Measurements from ENCODE around the gene TMEM14A. TPM values are rescaled to one million over a fixed set of nuclear protein-coding genes. Genes with fewer than 3 reads are reported as not detected.

Gene TMEM14A
- total RNA-seq, 1 donor from 2014 or later = 37.3 TPM

DNA sequence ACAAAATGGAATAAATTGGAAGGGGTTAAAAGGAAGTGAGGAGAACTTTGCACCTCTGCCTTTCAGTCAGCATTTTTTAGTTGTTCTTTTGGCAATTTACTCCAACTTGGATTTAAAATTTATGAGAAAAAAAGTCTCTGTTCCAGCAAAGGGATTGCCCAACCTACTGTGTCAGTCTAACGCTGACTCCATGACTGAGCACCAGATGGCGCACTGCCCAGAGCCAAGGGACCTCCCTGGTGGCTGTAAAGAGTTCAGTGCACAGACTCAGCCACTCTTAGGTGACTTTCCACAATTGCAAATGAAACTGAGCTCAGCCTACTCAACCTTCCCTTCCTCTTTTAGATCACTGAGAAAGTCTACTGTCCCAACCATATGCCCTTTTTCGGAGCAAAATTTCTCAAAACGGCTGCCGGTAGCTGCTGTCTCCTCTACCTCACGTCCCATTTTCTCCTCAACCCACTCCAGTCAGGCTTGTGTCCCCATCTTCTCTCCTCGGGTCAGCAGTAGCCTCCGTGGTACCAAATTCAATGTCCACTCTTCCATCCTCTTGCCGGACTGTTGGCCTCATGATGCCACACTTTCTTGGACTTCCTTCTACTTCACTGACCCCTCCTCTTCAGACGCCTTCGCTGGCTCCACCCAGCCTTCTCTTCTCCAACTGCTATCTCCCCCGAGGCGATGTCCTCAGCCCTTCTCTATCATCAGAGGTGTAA is 53.7 kb downstream of the TMEM14A start:
- H3K27ac Mint-ChIP-seq = peak overlapping the region; percentile 84

DNA sequence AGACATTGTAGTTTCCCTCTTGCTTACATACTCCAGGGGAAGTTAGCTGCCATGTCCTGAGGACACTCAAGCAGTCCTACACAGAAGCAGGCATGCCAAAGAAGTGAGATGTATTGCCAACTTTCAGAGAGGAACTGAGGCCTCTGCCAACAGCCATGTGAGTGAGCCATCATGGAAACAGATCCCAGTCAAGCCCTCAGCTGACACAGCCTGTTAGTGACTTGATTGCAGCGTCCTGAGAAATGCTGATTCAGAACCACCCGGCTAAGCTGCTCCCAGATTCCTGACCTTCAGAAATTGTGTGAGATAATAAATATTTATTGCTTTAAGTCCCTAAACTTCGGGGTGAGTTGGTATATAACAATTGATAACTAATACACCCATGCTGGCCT is 54.2 kb downstream of the TMEM14A start:
- Mint-ChIP-seq H3K4me3 (no peak overlapping the region), H3K27me3 (no peaks in the 10 kb centered on the region), H3K4me1 (ENCODE audit: unreplicated experiment) (peaks cover 5% of the 10 kb centered on the region), H3K9me3 (no peaks in the 10 kb centered on the region), H3K36me3 (no peaks in the 10 kb centered on the region), H3K27ac (peak overlapping the region; percentile 84)
- TF ChIP-seq, protein P1, sequence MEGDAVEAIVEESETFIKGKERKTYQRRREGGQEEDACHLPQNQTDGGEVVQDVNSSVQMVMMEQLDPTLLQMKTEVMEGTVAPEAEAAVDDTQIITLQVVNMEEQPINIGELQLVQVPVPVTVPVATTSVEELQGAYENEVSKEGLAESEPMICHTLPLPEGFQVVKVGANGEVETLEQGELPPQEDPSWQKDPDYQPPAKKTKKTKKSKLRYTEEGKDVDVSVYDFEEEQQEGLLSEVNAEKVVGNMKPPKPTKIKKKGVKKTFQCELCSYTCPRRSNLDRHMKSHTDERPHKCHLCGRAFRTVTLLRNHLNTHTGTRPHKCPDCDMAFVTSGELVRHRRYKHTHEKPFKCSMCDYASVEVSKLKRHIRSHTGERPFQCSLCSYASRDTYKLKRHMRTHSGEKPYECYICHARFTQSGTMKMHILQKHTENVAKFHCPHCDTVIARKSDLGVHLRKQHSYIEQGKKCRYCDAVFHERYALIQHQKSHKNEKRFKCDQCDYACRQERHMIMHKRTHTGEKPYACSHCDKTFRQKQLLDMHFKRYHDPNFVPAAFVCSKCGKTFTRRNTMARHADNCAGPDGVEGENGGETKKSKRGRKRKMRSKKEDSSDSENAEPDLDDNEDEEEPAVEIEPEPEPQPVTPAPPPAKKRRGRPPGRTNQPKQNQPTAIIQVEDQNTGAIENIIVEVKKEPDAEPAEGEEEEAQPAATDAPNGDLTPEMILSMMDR (conservative IDR thresholded peaks at IDR 0.05) = no peak
- no peak for DNase-seq (ENCODE audit: extremely low spot score, unreplicated experiment)

More for the DNA sequence above, 53.7 kb downstream of the TMEM14A start:
- Mint-ChIP-seq H3K36me3 (no peaks in the 10 kb centered on the region), H3K27me3 (no peaks in the 10 kb centered on the region), H3K4me1 (ENCODE audit: unreplicated experiment) (peaks cover 5% of the 10 kb centered on the region), H3K4me3 (no peak overlapping the region), H3K9me3 (no peaks in the 10 kb centered on the region)
- TF ChIP-seq, protein P1 (conservative IDR thresholded peaks at IDR 0.05) = peak; percentile 80
- no peak for DNase-seq (ENCODE audit: extremely low spot score, unreplicated experiment)

- H3K27ac Mint-ChIP-seq = peak overlapping the region; percentile 84
- no peaks in the 10 kb centered on the region for H3K9me3 Mint-ChIP-seq
- H3K4me1 Mint-ChIP-seq (ENCODE audit: unreplicated experiment) = peaks cover 5% of the 10 kb centered on the region
- H3K4me3 Mint-ChIP-seq = peak overlapping the region; percentile 8
- no peaks in the 10 kb centered on the region for H3K27me3 Mint-ChIP-seq
- no peak for DNase-seq (ENCODE audit: extremely low spot score, unreplicated experiment)
- TF ChIP-seq, protein P1 (conservative IDR thresholded peaks at IDR 0.05) = no peak
- H3K36me3 Mint-ChIP-seq = no peaks in the 10 kb centered on the region
These were observed 54.8 kb downstream of the TMEM14A start for GRCh38 chr6:52725535-52726192.

- peaks cover 5% of the 10 kb centered on the region for H3K4me1 Mint-ChIP-seq (ENCODE audit: unreplicated experiment)
- H3K4me3 Mint-ChIP-seq = no peak overlapping the region
- no peaks in the 10 kb centered on the region for H3K36me3 Mint-ChIP-seq
- TF ChIP-seq, protein P1 (conservative IDR thresholded peaks at IDR 0.05) = no peak
- no peaks in the 10 kb centered on the region for H3K27me3 Mint-ChIP-seq
- no peaks in the 10 kb centered on the region for H3K9me3 Mint-ChIP-seq
- no peak for DNase-seq (ENCODE audit: extremely low spot score, unreplicated experiment)
- peak overlapping the region; percentile 84 for H3K27ac Mint-ChIP-seq
These were observed 55.3 kb downstream of the TMEM14A start for GRCh38 chr6:52726193-52726542.

DNA sequence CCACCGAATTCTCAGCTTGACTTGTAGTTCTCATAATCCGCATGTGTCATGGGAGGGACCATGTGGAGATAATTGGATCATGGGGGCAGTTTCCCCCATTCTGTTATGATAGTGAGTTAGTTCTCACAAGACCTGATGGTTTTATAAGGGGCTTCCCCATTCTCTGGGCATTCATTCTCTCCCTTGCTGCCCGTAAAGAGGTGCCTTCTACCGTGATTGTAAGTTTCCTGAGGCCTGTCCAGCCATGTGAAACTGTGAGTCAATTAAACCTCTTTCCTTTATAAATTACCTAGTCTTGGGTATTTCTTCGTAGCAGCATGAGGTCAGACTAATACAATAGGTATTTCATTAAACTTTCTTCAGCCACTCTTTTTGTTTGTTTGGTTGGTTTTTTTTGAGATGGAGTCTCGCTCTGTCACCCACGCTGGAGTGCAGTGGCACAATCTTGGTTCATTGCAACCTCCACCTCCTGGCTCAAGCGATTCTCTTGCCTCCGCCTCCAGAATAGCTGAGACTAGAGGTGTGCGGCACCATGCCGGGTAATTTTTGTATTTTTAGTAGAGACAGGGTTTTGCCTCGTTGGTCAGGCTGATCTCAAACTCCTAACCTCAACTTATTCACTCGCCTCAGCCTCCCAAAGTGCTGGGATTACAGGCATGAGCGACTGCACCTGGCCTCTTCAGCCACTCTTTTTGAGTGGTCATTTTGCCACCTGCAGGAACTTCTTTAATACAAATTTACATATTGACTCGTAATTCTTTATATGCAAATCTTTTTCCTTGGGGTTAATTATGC is 56.0 kb downstream of the TMEM14A start:
- no peaks in the 10 kb centered on the region for H3K27me3 Mint-ChIP-seq
- H3K4me1 Mint-ChIP-seq (ENCODE audit: unreplicated experiment) = peaks cover 5% of the 10 kb centered on the region
- H3K36me3 Mint-ChIP-seq = no peaks in the 10 kb centered on the region
- peak overlapping the region; percentile 37 for H3K27ac Mint-ChIP-seq
- TF ChIP-seq, protein P1 (conservative IDR thresholded peaks at IDR 0.05) = no peak
- DNase-seq (ENCODE audit: extremely low spot score, unreplicated experiment) = no peak
- H3K4me3 Mint-ChIP-seq = no peak overlapping the region
- H3K9me3 Mint-ChIP-seq = no peaks in the 10 kb centered on the region

All from type B pancreatic cell (in vitro differentiated cells).